Measurements from ENCODE around the gene COL5A1. TPM values are rescaled to one million over a fixed set of nuclear protein-coding genes. Genes with fewer than 3 reads are reported as not detected.

Gene COL5A1
- total RNA-seq, 1 donor from 2014 or later, result 87.7 TPM

DNA sequence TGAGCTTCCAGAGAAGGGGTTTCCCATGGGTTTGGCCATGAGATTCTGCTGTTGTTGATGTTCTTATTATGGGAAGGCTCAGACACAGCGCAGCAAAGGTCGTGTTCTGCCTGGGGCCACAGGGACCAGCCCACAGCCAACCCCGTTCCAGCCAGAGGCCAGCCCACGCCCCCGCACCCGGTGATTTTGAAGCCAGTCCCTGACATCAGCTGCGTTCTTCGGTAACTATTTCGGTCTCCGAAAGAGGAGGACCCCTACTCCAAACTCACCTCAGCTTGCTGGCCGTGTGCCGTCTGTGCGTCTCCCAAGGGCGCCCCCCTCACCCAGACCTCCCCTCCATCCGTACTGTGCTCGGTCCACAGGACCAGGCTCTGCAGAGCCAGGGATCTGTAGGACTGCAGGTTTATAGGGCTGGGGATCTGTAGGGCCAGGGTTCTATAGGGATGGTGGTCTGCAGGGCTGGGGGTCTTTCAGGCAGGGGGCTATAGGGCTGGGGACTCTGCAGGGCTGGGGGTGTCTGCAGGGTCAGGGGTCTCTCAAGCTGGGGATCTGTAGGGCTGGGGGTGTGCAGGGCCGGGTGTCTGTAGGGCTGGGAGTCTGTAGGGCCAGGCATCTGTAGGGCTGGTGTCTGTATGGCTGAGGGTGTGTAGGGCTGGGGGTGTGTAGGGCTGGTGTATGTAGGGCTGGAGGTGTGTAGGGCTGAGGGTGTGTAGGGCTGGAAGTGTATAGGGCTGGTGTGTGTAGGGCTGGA is 11.8 kb downstream of the COL5A1 start:
- H3K27me3 ChIP-seq (ENCODE audit: control insufficient read depth, insufficient read depth, low read length), result no peaks in the 10 kb centered on the region
- TF ChIP-seq, protein P1, sequence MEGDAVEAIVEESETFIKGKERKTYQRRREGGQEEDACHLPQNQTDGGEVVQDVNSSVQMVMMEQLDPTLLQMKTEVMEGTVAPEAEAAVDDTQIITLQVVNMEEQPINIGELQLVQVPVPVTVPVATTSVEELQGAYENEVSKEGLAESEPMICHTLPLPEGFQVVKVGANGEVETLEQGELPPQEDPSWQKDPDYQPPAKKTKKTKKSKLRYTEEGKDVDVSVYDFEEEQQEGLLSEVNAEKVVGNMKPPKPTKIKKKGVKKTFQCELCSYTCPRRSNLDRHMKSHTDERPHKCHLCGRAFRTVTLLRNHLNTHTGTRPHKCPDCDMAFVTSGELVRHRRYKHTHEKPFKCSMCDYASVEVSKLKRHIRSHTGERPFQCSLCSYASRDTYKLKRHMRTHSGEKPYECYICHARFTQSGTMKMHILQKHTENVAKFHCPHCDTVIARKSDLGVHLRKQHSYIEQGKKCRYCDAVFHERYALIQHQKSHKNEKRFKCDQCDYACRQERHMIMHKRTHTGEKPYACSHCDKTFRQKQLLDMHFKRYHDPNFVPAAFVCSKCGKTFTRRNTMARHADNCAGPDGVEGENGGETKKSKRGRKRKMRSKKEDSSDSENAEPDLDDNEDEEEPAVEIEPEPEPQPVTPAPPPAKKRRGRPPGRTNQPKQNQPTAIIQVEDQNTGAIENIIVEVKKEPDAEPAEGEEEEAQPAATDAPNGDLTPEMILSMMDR (IDR thresholded peaks at IDR 0.05; ENCODE audit: insufficient read depth, low read length, poor library complexity, severe bottlenecking), result no peak
- H3K36me3 ChIP-seq (ENCODE audit: control insufficient read depth, insufficient read depth, low read length), result no peaks in the 10 kb centered on the region
- no peak overlapping the region for H3K4me3 ChIP-seq (ENCODE audit: low read depth, low read length)
- DNase-seq (ENCODE audit: low read depth), result no peak

DNA sequence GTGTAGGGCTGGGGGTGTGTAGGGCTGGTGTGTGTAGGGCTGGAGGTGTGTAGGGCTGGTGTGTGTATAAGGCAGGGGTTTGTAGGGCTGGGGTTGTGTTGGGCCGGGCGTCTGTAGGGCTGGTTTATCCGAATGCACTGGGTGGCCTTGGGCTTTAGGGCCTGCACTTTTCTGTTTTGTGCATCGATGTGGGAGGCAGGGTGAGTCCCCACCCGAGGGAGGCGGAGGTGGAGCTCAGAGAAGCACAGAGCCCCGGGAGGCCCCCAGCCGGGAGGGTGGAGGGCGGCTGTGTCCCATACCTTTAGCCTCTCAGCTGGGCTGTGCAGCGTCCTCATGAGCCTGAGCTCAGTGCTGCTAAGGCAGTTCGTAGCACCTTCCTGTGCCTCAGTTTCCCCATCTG is 13.5 kb downstream of the COL5A1 start:
- H3K27me3 ChIP-seq (ENCODE audit: control insufficient read depth, insufficient read depth, low read length), result no peaks in the 10 kb centered on the region
- H3K4me3 ChIP-seq (ENCODE audit: low read depth, low read length), result no peak overlapping the region
- TF ChIP-seq, protein P1 (IDR thresholded peaks at IDR 0.05; ENCODE audit: insufficient read depth, low read length, poor library complexity, severe bottlenecking), result no peak
- DNase-seq (ENCODE audit: low read depth), result no peak
- H3K36me3 ChIP-seq (ENCODE audit: control insufficient read depth, insufficient read depth, low read length), result no peaks in the 10 kb centered on the region

DNA sequence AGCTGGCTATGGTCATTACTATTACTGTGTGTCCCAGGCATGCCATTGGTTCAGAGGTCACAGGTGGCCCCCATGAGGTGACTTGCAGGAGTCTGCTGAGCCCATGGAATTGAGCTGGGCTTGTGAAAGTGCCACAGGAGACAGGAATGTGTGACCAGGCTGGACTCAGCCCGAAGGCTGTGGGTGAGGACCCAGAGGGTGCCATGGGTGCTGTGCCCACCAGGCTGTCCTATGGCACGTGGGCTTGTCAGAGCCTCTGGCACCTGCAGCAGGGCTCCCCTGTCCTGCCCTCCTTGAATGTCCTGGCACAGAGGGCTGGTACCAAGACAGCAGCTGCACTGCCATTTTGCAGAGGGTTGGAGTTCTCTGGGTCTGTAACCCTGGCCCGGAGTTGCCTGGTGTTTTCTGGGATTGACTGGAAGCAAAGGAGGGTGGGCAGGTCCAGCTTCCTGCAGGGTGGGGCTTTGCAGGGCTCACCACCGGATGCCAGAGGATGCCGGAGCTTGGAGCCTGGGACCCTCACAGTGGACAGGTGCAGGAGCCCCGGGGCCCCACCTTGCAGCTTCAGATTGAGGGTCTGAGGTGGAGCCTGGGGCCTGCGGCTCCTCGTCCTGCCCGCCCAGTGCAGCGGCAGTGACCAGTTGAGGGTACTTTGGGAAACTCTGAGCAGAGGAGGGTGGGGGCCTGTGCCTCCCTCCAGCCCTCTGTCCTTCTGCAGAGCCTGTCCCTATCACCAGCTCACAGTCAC is 14.2 kb downstream of the COL5A1 start:
- no peak overlapping the region for H3K4me3 ChIP-seq (ENCODE audit: low read depth, low read length)
- no peaks in the 10 kb centered on the region for H3K36me3 ChIP-seq (ENCODE audit: control insufficient read depth, insufficient read depth, low read length)
- H3K27me3 ChIP-seq (ENCODE audit: control insufficient read depth, insufficient read depth, low read length), result no peaks in the 10 kb centered on the region
- no peak for DNase-seq (ENCODE audit: low read depth)
- TF ChIP-seq, protein P1 (IDR thresholded peaks at IDR 0.05; ENCODE audit: insufficient read depth, low read length, poor library complexity, severe bottlenecking), result no peak

DNA sequence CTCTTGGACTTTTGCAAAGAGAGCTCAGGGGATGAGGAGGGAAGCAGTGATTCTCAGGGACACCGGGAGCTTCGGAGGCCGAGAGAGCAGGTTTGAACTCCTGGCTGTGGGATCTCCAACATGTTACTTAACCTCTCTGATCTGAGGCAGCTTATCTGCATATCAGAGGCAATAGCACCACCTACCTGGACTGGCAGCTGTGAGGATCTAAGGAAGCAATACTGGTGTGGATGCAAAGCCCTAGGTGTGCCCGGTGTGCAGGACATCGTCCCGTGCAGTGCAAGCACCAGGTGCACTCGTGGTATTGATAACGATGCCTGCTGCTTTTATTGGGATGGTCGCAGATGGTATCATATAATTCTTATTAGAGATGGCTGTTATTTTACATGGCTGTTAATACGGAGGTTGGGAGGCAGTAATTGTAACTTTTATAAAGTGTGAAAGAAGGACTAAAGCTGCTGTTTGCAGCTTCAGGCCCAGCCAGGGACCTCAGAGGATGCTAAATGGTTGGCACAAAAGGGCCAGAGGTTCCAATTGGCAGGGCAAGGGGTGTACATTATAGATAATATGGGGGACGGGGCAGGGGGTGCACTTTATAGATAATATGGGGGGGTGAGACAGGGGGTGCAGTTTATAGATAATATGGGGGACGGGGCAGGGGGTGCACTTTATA is 14.9 kb downstream of the COL5A1 start:
- Histone ChIP-seq H3K4me3 (ENCODE audit: low read depth, low read length) (no peak overlapping the region), H3K36me3 (ENCODE audit: control insufficient read depth, insufficient read depth, low read length) (no peaks in the 10 kb centered on the region), H3K27me3 (ENCODE audit: control insufficient read depth, insufficient read depth, low read length) (no peaks in the 10 kb centered on the region)
- TF ChIP-seq, protein P1 (IDR thresholded peaks at IDR 0.05; ENCODE audit: insufficient read depth, low read length, poor library complexity, severe bottlenecking), result no peak
- DNase-seq (ENCODE audit: low read depth), result no peak

DNA sequence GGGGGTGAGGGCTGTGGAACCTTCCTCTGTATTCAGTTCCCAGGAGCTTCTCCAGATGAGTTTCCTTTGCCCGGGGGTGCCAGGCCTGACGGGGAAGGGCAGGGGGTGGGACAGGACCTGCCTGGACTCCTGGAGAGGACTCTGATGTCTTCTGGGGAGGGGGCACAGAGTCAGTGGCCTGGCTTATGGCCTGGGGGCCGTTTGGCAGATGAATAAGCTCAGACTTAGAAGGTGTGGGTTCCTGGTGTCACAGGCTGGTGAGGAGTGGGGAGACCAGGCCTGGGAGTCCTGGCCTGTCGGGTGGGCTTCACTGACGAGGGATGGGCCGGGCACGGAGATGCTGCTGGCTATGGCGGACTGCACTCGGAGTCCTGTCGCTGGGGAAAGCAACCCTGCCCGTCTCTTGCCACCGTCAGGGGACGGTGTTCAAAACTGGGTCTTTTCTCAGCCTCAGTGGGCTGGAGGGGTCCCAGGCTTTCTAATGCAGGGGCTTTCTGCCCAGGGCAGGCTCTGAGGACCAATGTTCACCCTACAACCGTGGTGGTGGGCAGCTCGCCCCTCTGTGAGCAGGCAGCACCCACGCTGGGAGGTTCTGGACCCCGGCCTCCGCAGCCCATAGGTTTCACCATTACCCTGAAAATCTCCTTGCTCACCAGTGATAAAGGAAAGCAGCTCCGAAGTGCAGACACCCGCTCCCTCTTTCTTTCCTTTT is 16.2 kb downstream of the COL5A1 start:
- Histone ChIP-seq H3K4me3 (ENCODE audit: low read depth, low read length) (no peak overlapping the region), H3K27me3 (ENCODE audit: control insufficient read depth, insufficient read depth, low read length) (no peaks in the 10 kb centered on the region), H3K36me3 (ENCODE audit: control insufficient read depth, insufficient read depth, low read length) (no peaks in the 10 kb centered on the region)
- DNase-seq (ENCODE audit: low read depth), result no peak
- TF ChIP-seq, protein P1 (IDR thresholded peaks at IDR 0.05; ENCODE audit: insufficient read depth, low read length, poor library complexity, severe bottlenecking), result no peak

All from kidney epithelial cell (primary cell).